ENCODE measurements around the gene HADHB. TPM values are rescaled to one million over a fixed set of nuclear protein-coding genes. Genes with fewer than 3 reads are reported as not detected.
"Not testable (repeated sequence)": the region's sequence is repeated elsewhere in the genome, so short reads cannot be mapped to it uniquely, and the experiment has no call there.

The HADHB gene
- total RNA-seq, 1 experiment from 2014 or later = 25.2 TPM

GRCh38 chr2:26243470-26244308 lies 1.1 kb upstream of the HADHB start:
- peak; percentile 48 for DNase-seq (ENCODE audit: low spot score)

DNA sequence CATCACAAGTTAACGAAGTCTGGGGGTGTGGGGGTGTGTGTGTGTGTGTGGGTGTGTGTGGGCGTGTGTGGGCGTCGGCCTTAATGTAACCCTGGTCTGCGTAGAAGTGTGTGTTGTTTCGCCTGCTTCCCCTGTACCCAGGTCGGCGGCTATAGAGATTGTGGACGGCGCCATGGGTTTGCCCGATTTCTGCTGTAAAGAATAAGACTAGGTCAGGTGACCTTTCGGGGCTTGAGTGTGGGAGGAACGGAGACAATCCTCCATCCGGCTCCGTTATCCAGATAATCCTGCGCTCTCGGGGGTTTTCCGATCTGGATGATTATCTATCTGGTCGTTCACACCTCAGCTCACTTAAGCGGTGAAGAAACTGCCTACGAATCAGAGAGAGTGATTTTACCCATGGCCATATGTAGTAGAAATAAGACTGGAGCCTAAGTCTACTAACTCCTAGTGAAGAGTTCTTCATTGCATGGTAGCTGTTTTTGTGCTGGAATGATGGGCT lies 543 bp downstream of the HADHB start:
- peak; percentile 55 for DNase-seq (ENCODE audit: low spot score)

DNA sequence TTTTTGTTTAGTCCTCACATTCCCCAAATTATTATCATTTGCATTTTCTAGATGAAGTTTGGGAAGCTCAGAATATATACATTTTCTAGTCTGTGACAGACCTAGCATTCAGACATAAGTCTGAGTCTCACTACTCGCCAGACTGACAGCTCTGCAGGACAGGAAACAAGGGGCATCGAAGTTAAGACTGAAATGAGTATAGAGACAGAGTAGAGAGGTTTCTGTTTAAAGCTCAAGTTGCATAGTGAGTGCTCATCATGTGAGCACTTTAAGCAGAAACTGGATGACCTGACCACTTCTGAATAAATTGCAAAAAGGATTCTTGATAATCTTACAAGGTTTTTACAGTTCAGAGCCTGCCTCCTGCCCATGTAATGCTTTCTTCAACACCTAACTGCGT lies 1.1 kb downstream of the HADHB start:
- DNase-seq (ENCODE audit: low spot score) = no peak

DNA sequence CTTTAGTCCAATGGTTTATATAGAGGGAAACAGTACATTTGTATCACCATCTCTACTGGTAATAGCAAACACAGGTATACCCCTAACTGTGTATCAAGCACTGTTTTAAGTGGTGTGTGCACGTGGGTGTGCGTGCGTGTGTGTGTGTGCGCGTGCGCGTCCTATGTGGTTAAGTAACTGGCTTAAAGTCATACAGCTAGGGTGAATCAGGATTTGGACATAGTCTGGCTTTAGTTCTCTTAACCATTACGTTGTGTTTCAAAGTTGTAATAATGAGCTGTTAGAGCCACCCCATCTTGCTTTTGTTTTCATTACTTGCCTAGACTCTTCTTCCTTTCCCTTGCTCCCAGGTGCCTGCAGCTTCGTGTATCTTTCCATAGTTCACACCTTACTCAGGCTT lies 2.1 kb downstream of the HADHB start:
- DNase-seq (ENCODE audit: low spot score) = no peak

GRCh38 chr2:26249625-26250024 lies 4.9 kb downstream of the HADHB start:
- DNase-seq (ENCODE audit: low spot score) = no peak

DNA sequence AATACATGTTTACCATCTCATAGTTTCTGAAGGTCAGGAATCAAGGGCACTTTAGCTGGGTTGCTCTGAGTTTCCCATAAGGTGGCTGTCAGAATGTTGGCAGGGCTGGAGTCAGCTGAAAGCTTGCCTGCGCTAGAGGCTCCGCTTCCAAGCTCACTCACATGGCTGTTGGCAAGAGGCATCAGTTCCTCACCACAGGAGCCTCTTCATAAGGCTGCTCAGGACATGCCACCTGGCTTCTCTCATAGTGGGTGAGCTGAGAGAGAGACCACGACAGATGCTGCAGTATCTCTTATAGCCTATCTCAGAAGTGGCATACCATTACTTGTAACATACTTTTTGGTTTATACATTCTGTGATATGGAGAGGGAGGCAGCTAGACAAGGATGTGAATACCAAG lies 7.2 kb downstream of the HADHB start:
- no peak for DNase-seq (ENCODE audit: low spot score)

GRCh38 chr2:26255759-26256384 lies 11.1 kb downstream of the HADHB start:
- DNase-seq (ENCODE audit: low spot score) = peak; percentile 3

- DNase-seq (ENCODE audit: low spot score) = not testable (repeated sequence)
Observed at GRCh38 chr2:26258836-26259235, 14.1 kb downstream of the HADHB start.

DNA sequence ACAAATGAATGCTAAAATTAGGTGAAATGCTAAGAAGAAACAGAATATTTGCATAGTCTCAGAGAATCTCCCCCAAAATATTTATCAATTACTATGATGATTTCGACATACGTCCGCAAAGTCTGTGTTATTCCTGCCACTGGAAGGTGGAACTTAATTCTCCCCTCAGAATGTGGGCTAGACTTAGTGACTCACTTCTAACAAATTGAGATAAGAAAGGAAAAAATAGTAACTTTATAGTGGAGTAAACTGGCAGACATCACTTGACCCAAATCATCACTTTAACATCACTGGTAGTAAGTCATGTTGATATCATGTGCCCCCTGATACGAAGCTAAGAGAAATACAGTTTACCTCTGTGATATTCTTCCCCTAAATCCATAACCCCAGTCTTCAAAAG lies 23.5 kb downstream of the HADHB start:
- no peak for DNase-seq (ENCODE audit: low spot score)

- DNase-seq (ENCODE audit: low spot score) = not testable (repeated sequence)
Observed at GRCh38 chr2:26268670-26269385, 24.1 kb downstream of the HADHB start.

GRCh38 chr2:26269571-26270158 lies 24.9 kb downstream of the HADHB start:
- no peak for DNase-seq (ENCODE audit: low spot score)

GRCh38 chr2:26270373-26270772 lies 25.6 kb downstream of the HADHB start:
- DNase-seq (ENCODE audit: low spot score) = no peak

- no peak for DNase-seq (ENCODE audit: low spot score)
Observed at GRCh38 chr2:26273501-26273900, 28.8 kb downstream of the HADHB start.

GRCh38 chr2:26274058-26274613 lies 29.4 kb downstream of the HADHB start:
- peak; percentile 58 for DNase-seq (ENCODE audit: low spot score)

GRCh38 chr2:26276484-26277227 lies 31.9 kb downstream of the HADHB start:
- no peak for DNase-seq (ENCODE audit: low spot score)

GRCh38 chr2:26279886-26280285 lies 35.1 kb downstream of the HADHB start:
- DNase-seq (ENCODE audit: low spot score) = no peak

GRCh38 chr2:26281226-26281625 lies 36.5 kb downstream of the HADHB start:
- peak; percentile 60 for DNase-seq (ENCODE audit: low spot score)

DNA sequence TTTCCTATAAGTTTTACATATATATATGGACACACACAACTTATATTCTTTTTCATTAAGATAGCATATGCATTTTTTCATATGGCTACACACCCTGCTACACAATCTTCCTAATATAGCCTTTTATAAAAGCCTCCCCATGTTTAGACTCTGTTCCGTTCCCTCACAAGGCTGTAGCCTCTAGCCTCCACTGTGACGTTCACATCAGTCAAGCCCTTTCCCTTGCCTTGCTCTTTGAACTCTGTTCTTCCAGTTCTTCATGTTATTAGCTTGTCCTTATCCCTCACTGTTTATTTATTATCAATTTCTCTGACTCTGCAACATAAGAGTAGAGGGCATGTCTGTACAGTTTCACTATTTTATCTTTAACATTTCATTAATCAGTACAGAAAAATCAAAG lies 38.9 kb downstream of the HADHB start:
- DNase-seq (ENCODE audit: low spot score) = no peak

DNA sequence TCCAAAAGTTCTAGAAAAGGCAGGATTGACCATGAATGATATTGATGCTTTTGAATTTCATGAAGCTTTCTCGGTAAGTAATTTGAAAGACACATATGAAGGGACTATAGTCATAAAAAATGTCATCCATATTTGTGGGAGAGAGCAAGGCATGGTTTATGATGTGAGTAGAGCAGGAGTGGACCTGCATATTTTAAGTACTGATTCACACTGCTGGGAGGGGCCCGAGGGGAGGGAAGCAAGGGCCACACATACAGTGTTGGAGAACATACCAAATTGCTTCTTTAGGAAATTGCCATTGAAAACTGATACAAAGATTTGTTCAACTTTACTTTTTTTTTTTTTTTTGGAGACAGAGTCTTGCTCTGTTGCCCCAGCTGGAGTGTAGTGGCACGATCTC lies 39.4 kb downstream of the HADHB start:
- DNase-seq (ENCODE audit: low spot score) = no peak

DNA sequence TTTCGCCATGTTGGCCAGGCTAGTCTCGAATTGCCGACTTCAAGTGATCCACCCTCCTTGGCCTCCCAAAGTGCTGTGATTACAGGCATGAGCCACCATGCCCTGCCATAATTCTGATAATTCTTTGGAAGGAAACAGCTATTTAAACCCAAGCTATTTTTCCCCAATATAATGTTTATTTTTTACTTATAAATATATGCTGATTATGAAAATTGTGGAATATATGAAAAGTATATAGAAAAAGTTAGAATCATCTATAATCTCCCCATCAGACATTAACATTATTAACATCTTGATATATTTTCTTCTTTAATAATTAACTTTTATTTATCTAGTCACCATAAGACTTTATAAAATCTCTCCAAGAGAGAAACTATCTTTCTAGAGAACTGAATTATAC lies 41.2 kb downstream of the HADHB start:
- no peak for DNase-seq (ENCODE audit: low spot score)

DNA sequence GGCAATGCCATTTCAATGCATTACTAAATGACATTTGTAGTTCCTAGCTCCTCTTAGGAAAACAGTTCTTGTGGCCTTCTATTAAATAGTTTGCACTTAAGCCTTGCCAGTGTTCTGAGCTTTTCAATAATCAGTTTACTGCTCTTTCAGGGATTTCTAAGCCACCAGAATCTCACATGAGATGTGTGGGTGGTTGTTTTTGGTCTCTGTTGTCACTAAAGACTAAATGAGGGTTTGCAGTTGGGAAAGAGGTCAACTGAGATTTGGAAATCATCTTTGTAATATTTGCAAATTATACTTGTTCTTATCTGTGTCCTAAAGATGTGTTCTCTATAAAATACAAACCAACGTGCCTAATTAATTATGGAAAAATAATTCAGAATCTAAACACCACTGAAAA lies 45.3 kb downstream of the HADHB start:
- no peak for DNase-seq (ENCODE audit: low spot score)

All from HT-29 (cell line).